ENCODE measurements around the gene STK32C.

Gene STK32C

GRCh38 chr10:132307823-132308586, at the start of gene STK32C:
TSS of gene STK32C (minus strand) at chr10:132307950. CDS start at chr10:132307833, 117 bp downstream.
- DNase-seq = peak; percentile 94

DNA sequence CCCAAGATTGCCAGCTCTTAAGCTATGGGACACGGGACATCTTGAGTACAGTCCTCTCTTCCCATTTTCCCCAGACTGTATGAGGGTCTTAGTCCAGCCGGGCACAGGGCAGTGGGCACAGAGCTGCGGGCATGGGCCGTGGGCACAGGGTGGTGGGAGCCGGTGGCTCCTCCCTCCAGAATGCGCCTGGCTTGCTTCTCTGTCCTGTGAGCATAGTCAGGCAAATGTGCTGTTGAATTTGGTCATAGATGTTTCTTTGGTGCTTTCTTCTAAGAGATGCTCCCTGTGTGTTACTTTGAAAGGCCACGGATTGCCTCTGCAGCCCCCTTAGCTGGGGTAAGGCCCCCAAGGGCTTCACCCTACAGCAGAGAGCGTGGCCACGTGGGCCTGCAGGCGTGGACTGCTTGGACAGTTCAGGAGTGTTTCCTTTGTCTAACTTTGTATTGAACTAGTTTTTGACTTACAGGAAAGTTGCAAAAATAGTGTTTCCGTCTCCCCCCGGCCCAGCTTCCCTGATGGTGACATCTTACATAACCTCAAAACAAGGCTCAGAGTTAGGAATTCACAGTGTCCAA, 49.0 kb upstream of the STK32C start:
- DNase-seq = no peak

DNA sequence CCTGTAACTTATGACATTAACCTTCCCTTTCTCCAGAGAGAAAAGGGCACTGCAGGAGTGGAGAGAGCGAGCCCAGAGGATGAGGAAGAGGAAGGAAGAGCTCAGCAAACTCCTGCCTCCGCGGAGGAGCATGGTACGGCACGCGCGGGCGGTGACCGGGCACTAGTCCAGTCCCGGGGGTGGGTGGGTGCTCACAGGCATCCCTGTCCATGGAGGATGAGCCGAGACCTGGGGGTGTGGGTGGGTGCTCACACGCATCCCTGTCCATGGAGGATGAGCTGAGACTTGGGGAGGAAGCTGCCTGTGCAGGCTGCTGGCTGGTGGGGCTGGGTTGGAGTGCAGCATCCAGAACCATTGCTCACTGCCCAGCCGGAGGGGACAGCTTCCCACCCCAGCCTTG, 48.0 kb upstream of the STK32C start:
- DNase-seq = no peak

- DNase-seq = no peak
These were observed 47.5 kb upstream of the STK32C start for GRCh38 chr10:132355297-132355696.

GRCh38 chr10:132354356-132355094, 46.8 kb upstream of the STK32C start:
- DNase-seq = no peak

- DNase-seq = no peak
These were observed 46.0 kb upstream of the STK32C start for GRCh38 chr10:132353456-132354355.

- DNase-seq = peak; percentile 94
These were observed 44.9 kb upstream of the STK32C start for GRCh38 chr10:132352462-132353308.

GRCh38 chr10:132351611-132352010, 43.9 kb upstream of the STK32C start:
- no peak for DNase-seq

- DNase-seq = no peak
These were observed 43.2 kb upstream of the STK32C start for GRCh38 chr10:132350946-132351345.

- no peak for DNase-seq
These were observed 42.6 kb upstream of the STK32C start for GRCh38 chr10:132350391-132350790.

DNA sequence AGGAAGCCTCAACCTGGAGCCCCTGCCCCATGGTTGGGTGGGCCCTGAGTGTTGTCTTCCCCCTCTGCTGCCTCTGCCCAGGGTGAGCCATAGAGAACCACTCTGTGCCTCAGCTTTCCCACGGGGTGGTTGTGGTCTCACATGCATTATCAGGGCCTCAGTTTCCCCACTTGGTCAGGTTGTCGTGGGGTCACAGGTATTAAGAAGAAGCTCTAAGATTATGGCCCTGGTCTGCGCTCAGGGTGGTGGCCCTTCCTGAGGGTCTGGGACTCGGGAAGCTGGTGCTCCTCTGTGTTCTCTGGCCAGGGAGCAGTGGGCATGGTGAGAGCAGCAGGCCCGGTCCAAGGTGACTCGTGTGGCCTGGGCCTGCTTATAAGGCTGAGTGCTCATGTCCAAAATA, 42.0 kb upstream of the STK32C start:
- no peak for DNase-seq

DNA sequence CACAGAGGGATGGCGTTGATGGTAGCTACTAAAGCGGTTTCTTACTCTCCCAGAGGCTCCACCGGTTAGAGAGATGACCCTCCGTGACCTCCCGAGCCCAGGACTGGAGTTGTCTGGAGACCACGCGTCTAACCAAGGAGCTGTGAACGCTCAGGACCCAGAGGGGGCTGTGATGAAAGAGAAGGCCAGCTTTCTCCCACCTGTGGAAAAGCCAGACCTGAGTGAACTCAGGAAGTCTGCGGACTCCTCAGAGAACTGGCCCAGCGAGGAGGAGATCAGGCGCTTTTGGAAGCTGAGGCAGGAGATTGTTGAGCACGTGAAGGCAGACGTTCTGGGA, 40.1 kb upstream of the STK32C start:
- DNase-seq = no peak

GRCh38 chr10:132347211-132347930, 39.6 kb upstream of the STK32C start:
- no peak for DNase-seq

DNA sequence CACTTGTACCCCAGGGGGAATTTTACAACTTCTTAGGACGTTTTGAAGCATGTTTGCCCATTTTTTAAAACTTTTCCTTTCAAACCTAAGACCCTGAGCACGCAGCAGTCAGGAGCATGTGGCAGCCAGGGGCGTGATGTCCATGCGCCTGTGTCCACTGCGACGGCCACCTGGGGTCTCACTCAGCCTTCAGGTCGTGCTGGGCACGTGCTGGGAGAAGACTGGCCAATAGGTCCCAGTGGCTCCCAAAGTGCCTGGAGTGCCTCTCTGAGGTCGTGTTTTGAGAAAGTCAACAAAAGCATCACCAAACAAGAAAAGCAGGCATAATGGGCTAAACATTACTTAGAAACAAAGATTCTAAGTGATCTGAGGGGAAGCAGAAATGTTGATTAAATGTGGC, 39.1 kb upstream of the STK32C start:
- DNase-seq = no peak

- DNase-seq = no peak
These were observed 37.6 kb upstream of the STK32C start for GRCh38 chr10:132345345-132345744.

GRCh38 chr10:132344386-132344785, 36.6 kb upstream of the STK32C start:
- no peak for DNase-seq

DNA sequence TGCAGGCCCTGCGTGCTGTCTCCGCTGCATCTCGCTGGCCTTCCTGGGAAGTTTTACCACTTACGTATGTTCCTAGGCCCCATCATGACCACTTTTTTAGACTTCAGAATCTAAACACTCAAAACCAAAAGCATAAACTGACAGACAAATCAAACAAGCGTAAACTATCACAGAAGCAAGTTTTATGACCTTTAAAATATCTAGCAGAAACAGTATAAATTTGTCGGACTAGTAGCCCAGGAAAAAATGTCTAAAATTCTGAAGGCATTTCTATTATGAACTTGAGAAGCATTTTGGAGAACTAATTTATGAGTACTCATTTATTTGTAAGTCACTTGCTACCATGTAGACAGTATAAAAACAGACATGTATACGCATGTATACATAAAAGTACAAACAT, 34.8 kb upstream of the STK32C start:
- no peak for DNase-seq

DNA sequence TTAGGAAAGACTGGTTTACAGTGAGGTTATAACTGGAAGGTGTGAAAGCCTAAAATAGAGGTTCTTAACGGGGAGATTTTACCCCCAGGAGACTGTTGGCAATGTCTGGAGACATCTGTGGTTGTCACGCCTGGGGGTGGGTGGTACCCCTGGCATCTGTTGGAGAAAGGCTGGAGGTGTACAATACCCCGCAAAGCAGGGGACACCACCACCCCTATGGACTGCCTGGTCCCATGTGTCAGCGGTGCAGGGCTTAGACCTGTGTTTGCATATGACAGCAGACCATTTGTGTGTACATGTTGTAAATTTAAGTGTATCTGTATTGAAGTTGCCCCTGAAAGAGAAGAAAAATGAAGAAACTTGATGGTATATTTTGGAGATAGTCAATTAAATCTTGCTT, 34.0 kb upstream of the STK32C start:
- no peak for DNase-seq

DNA sequence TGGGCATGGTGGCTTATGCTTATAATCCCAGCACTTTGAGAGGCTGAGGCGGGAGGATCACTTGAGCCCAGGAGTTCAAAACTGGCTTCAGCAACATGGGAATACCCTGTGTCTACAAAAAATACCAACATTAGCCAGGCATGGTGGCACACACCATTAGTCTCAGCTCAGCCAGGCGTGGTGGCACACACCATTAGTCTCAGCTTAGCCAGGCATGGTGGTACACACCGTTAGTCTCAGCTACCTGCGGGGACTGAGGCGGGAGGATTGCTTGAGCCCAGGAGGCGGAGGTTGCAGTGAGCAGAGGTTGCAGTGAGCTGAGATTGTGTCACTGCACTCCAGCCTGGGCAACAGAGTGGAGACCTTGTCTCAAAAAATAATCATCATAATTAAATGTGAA, 33.3 kb upstream of the STK32C start:
- DNase-seq = no peak

DNA sequence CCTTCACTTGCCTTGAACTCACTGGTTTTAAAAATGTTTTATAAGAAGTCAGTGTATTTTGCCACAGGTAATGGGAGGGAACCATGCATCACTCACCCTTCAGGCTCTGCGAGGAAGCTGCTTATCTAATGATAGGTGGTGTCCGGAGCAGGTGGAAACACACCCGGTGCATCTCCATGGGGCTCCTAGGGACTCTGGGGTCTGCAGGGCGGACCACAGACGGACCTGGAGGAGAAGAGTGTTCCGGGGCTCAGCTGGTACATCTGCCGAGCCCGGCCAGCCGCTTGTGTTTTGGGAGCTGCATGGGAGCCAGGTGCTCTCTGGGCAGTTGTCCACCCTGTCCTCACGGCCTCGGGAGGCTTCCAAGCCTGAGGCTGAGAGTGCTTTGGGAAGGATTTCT, 31.5 kb upstream of the STK32C start:
- no peak for DNase-seq

- DNase-seq = no peak
These were observed 31.1 kb upstream of the STK32C start for GRCh38 chr10:132338876-132339275.
